GM21737 (cell line): ENCODE data around the gene ARG2.

ENCODE experiments used
- ATAC-seq: cut with Tn5 transposase; IDR thresholded peaks from one replicate; pipeline ENCODE4 v1.9.1; 2021; ENCODE audit warnings: mild to moderate bottlenecking, moderate library complexity; ENCODE audit not compliant: unreplicated experiment

The ARG2 gene

DNA sequence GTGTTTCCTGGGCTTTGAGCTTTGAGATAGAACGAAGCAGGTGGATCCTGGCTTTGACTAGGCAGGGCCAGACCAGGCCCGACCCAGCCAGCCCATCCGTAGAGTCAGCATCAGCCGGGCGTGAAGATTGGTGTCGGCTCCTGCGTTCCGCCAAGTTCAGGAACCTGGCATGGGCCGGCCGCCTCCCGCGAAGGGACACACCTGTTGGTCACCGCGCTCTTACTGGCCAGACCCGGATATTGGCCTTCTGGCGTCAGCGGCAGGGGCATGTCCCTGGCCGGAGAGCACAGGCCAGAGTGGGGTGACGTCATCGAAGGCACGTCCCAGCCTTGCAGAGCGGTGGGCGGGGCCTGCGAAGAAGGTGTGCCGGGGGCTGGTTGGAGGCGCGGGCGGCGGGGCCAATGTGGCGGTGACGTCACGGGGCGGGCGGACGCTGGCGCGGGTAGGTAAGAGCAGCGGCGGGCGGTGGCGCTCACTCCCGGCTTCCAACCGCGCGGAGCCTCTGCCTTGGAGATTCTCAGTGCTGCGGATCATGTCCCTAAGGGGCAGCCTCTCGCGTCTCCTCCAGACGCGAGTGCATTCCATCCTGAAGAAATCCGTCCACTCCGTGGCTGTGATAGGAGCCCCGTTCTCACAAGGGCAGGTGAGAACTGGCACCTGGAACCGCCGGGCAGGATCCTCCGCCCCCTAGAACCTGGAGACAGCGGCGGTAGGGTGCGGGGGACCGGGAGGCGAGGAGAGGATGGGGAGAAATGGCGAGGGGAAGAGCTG, at the start of gene ARG2:
Gene ARG2, plus strand, starts transcription at position 475 of the 771 bp plus-strand sequence. Its CDS starts 58 bp downstream, at position 533.
- peak; percentile 88 for ATAC-seq

DNA sequence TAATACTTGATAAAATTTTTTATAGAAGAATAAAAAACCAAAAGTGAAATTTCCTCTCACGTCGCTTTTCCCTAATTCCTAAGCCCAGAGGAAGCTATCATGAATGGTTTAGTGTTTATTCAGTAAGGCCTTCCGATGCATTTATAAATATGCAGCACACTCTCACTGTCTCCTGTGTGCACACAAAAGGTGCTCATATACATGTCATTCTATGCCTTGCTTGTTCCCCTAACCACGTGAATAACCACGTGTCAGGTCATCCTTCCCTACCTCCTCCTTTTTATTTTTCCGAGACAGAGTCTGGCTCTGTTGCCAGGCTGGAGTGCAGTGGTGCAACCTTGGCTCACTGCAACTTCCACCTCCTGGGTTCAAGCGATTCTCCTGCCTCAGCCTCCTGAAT, 49.3 kb upstream of the ARG2 start:
- no peak for ATAC-seq

DNA sequence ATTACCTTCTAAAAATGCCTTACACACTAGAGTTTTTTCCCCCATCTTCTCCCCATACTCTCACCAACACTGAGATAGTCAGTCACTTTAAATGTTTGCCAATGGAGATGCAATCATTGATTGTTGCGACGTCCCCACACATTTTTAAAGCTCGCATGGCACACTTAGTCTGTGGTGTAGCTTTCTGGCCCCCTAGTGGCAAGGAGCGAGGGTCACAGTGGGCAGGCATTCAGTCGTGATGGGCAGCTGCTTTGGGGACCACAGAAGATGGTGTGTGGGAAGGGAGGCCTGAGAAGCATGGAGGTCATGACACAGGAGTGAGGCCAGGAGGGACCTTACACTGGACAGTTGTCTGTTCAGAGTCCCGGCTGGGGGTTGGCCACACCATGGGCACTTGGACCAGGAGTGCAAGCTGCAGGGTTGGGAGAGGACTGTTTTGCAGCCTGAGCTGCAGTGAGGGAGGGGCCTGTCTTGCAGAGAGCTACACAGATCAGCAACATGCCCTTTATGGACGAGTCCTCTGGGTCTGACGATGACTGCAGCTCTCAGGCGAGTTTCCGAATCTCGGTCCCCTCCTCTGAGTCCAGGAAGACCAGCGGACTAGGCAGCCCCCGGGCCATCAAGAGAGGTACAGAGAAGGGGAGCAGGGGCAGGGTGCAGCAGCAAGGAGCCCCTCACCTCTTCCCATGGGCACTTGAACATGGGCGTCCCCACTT, 48.3 kb upstream of the ARG2 start:
- ATAC-seq: peak; percentile 64

DNA sequence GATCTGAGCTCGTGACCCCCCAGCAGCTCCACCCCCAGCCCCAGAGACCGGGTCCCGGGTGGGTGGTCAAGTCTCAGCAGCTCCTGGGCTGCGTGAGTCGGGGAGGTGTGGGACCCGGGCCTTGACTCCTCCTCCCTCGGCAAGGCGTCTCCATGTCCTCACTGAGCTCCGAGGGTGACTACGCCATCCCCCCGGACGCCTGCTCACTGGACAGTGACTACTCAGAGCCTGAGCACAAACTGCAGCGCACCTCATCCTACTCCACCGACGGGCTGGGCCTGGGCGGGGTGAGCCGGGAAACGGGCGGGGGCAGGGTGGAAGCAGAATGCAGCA, 47.8 kb upstream of the ARG2 start:
- no peak for ATAC-seq

DNA sequence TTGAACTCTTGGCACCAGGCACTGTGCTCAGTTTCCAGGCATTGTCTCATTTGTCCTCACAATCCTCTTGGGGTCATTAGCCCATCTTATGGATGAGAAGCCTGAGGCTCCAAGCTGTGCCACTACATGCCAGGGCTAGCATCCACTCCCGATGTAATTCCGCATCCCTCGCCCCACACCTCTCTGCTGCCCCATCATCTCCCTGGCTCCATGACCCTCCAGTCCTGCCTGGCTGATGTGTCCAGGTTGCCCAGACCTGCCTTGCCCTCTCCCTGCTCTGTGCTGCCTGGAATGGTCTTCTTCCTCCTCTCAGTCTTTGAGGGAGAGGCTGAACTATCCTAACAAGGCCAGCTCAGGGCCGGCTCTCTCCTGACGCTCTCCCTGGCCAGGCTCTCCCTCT, 47.1 kb upstream of the ARG2 start:
- no peak for ATAC-seq

DNA sequence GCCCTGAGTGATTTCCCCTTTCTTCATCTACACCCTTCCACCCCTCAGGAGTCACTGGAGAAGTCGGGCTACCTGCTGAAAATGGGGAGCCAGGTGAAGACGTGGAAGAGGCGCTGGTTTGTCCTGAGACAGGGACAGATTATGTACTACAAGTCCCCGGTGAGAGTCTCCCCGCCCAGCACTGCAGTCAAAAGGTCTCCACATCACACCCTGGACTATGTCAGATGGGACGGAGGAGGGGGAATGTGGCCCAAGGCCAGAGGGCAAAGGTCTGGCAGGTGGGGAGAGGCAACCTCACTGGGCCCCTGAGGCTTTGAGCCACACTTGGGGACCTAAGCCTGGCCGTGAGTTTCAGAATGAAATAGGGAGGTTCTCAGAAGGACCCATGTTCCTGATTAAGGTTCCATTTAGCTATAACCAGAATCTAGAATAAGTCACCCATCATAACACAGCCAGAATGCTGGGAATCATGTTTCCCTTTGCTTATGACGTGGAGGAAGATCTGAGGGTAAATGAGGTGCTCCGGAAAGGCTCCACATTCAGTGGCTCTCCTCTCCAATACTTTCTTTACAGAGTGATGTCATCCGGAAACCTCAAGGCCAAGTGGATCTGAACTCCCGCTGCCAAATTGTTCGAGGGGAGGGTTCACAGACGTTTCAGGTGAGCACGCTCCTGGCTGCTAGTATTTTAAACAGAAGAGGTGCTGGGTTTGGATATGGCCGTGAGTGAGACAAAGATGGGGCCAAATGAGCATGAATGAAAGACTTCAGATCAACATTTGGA, 46.3 kb upstream of the ARG2 start:
- no peak for ATAC-seq

DNA sequence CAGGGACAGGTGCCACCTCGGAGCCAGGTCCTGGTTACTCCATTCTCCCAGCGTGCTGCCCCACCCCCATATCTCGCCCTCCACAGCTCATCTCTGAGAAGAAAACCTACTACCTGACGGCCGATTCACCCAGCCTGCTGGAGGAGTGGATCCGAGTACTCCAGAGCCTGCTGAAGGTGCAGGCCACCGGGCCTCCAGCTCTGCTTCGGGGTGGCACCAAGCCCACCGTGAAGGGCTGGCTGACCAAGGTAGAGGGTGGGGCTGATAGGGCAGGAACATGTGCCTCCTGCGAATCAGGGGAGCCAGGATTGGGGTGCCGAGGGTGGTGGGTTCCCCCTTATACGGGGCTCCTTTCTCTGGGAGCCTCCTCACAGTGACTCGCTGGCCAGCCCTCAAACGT, 45.6 kb upstream of the ARG2 start:
- no peak for ATAC-seq

DNA sequence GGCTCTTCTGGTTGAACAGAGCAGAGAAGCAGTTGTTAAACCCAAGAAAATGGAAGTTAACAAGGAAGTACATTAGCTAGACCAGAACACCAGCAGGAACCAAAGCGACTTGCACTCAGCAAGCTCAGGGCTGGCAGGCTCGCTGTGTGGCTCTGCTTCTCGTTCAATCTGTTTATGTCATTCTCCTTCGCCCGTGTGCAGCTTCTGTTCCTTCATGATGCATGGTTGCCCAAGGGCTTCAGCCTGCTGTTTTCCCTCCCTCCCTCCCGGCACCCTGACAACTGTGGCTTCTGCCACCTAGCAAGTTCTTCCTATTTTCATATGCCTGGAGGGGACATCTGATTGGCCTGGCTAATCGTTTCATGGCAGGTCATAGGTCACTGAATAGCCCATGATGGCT, 44.9 kb upstream of the ARG2 start:
- ATAC-seq: no peak

DNA sequence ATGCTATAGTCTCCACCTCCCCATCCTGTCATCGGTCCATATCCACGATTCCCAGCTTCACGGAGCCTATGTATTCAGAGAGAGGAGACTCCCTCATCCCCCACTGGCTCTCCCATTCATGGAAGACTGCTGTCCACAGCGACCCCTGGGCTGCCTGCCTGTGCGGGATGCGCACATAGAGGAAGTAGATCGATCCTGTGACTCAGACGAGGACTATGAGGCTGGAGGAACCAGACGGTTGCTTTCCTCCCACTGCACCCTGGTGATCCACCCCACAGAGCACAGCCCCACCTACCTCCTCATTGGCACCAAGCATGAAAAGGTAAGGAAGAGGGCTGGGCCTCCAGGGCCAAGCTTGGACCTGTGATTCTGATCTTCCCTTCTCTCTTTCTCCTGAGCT, 44.0 kb upstream of the ARG2 start:
- no peak for ATAC-seq

DNA sequence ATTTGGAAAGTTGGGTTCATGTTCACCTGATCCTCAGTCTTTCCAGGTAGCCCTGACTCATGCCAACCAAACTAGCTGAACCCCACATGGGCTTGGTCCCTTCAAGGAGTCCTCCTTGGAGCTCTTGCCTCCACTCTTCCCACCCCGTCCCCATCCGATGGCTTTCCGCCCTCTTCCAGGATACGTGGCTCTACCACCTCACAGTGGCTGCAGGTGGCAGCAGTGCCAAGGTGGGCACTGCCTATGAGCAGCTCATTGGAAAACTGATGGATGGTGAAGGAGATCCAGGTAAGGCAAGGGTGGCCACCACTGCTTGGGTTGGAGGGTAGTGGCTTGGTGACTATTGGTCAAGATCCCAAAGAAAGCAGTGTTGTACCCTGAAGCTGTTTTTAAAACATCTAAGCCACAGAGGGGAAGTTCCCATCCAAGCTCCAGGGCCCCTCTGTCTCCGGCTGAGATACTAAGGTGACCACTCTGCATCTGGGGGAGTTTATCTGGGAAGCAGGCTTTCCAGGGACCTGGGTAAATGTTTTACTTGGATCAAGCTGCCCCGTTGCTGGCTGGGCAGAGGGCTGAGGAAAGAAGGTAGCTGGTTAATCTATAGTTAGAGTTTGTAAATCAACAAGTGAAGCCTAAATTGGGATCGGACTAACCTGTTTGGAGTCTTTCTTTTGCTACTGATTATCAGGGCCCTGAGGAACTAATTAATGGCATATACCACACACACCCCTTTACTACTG, 43.3 kb upstream of the ARG2 start:
- ATAC-seq: no peak

DNA sequence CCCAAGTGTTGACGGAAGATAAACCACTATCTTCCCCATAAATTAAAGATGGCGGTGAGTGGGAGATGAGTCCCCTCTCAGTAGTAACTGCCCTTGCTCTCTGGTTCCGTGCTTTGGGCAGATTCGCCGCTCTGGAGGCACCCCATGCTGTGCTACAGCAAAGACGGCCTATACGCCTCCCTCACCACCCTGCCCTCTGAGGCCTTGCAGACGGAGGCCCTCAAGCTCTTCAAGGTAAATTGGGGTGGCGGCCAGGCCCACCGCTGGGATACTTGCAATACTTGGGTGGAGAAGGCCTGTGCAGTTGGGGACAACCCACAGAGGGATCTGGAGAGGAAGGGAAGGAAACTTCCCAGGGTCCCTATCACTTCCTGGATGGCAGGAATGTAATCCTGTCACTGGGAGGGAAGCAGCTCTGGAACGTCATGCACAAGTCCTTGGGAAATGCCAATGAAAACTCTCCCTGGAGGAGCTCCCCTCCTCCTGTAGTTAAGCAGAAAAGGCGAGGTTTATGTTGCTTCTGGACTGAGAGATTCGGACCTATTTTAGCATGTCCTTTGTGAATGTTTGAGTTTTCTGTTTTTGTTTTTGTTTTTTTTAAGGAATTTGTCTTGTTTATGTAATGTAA, 42.4 kb upstream of the ARG2 start:
- no peak for ATAC-seq

DNA sequence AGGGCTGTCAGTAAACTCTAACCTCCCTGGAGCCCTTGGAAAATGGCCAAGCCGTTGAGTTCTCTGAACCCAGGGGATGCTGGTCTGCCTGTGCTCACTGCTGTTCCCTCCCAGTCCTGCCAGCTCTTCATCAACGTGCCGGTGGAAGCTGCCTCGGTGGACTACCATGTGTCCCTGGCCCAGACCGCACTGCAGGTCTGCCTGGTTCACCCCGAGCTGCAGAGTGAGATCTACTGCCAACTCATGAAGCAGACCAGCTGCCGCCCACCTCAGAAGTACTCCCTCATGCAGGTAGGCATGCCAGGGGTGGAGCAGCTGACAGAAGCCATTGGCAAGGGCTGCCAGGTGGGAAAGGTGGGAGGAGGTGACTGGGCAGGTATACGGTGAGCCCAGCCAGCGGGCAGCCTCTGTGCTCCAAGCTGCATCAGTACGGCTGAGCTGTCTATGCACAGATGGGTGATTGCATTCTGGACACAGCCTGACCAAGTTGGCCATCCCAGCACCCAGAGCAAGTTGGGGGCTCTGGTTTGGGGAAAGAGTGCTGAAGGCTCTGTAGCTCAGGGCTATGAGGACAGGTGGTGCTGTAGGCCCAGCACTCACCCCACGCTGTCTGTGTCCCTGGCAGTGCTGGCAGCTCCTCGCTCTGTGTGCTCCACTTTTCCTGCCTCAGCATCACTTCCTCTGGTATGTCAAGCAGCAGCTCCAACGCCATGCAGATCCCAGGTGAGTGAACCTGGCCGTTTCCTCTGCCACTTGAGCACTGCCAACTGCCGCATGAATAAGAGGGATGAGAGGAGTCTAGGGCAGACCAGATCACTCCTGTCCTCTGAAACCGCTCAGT, 41.6 kb upstream of the ARG2 start:
- ATAC-seq: no peak

DNA sequence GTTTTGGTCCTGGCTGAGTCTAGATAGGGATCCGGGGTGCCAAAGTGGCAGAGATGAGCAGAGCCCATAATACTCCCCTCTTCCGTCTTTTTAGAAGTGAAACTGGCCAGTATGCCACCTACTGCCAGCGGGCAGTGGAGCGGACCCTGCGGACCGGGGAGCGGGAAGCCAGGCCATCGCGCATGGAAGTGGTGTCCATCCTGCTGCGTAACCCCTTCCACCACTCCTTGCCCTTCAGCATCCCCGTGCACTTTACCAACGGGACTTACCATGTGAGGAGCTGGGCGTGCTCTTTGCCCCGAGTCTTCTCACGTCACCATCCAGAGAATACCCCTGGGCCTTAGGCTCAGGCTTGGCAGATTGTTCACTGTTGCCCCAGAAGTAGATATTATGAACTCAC, 40.7 kb upstream of the ARG2 start:
- ATAC-seq: no peak

DNA sequence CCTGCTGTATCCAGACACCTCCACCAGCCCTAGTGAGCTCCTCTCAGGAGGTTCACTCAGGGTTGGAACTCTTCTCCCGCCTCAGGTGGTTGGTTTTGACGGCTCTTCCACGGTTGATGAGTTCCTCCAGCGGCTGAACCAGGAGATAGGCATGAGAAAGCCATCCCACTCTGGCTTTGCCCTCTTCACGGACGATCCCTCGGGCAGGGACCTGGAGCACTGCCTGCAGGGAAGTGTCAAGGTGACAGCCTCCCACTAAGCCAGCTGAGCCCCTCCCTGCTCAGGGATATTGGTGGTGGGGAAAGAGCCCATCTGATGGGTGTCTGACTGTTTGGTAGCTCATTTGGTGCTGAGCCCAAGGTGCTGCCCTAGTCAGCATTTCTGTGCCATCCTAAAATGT, 40.1 kb upstream of the ARG2 start:
- no peak for ATAC-seq

DNA sequence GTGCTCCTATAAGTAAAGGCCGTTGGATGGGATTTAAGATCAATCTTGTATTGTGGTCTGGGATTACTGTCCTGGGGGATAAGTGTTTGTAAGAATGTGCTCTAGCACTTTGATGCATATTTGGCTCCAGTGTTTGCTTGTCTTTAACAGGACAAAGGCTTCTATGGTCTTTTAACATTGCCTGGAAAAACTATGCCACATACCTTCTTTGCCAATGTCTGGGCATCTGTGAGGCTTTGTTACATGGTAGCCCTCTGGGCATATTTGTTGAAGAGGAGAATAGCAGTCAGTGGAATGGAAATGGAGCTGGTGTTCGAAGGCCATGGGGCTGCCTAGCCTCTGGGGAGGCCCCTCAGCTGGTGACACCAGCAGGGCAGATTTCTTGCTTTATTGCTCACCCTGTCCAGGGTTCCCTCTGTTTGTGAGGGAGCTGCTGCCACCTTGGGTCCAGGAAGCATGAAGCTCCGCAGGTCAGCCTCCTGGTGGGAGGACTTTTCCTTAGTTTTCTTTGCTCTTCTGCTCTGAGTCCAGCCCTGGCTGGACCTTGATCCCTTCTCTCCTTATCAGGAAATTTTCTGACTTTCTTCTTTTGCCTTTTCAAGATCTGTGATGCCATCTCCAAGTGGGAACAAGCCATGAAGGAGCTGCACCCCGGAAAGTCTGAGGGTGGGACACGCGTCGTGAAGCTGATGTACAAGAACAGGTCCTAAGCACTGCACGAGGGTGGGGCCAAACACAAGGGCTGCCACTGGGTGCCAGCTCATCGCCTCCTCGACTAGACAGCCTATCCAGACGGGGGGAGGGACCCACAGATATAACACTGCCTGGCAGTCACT, 39.2 kb upstream of the ARG2 start:
- ATAC-seq: no peak

DNA sequence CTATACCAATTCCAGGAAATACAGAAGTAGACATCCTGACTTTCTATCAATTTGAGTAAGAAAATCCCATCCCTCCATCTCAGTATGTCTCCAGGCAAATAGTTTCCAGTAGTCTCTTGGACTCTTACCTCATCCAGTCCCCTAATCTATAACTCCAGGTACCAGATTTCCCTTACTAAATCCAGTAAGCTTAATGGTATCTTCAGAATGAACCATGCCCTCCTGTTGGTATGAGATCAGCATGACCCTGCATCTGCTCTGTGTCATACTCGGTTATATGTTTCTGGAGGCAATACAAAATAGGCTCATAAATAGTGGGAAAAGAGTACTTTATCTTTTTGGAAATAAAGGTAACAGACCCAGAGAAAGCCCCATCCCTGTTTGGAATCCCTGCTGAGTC, 38.1 kb upstream of the ARG2 start:
- ATAC-seq: no peak

DNA sequence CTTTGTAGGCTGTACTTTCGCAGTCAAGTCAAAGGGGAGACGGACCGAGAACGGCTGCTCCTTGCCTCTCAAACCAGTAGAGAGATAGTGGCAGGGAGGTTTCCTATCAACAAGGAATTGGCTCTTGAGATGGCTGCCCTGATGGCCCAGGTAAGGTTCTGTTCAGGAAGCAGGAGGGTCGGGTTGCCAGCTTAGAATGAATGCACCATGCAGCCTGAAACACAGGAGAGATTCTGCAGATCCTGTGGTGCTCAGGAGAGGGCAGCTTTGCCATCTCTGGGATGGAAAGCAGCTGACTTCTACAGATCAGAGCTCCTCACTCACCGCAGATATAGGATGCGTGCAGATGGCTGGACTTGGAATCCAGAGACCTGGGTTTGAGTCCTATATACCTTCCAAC, 37.7 kb upstream of the ARG2 start:
- ATAC-seq: no peak

DNA sequence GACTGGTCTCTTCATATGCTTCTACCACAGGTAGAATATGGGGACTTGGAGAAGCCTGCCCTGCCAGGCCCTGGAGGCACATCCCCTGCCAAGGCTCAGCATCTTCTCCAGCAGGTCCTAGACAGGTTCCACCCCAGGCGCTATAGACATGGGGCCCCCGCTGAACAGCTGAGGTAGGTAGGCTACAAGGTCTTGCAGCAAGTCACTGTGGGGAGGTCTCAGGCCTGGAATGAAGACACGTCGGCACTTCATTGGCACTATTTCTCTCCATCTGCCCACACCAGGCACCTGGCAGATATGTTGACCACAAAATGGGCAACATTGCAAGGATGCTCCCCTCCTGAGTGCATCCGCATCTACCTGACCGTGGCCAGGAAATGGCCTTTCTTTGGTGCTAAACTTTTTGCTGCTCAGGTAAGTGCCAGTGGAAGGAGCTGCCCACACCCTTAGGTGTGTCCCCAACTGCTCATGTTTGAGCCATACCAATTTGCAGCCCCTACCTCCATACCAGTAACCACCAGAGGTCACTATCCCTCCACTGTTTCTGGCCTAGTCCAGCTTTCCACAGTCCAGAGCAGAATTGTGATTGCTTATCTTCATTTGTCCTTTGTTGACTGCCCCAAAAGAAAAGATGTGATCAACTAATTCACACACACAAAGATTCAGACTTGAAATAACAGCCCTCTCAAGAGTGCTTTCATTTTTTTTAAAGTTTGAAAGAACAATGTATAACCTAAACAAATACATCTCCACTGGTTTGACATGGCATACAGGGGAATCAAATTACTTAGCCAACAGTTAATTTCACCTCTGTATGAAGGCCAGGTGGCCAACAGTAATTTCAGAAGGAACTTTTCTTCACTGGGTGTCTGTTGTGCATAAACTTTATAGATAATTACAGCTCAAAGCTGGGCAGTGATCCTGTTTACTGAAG, 35.7 kb upstream of the ARG2 start:
- ATAC-seq: no peak
